Ishikawa (cell line): ENCODE measurements around the gene LPIN2.

Experiments used
- EP300 ChIP-seq: IDR thresholded peaks from 2 replicates; pipeline ENCODE4 v1.6.1; 2012; ENCODE audit warnings: borderline replicate concordance
- MAX ChIP-seq: IDR thresholded peaks from 2 replicates; pipeline ENCODE4 v1.6.1; 2012
- RAD21 ChIP-seq: IDR thresholded peaks from 2 replicates; pipeline ENCODE4 v1.6.1; 2012; ENCODE audit warnings: low read depth
- TAF1 ChIP-seq: IDR thresholded peaks from 2 replicates; pipeline ENCODE4 v1.6.1; 2012; ENCODE audit warnings: low read depth, mild to moderate bottlenecking
- YY1 ChIP-seq: IDR thresholded peaks from 2 replicates; pipeline ENCODE4 v1.6.1; 2012; ENCODE audit warnings: low read depth
- TF ChIP-seq, protein P1 (sequence below): IDR thresholded peaks from 2 replicates; pipeline ENCODE4 v1.6.1; 2012; ENCODE audit warnings: low read depth, mild to moderate bottlenecking

GRCh38 chr18:3013024-3013804 lies at the start of gene LPIN2:
- TF ChIP-seq, protein P1, sequence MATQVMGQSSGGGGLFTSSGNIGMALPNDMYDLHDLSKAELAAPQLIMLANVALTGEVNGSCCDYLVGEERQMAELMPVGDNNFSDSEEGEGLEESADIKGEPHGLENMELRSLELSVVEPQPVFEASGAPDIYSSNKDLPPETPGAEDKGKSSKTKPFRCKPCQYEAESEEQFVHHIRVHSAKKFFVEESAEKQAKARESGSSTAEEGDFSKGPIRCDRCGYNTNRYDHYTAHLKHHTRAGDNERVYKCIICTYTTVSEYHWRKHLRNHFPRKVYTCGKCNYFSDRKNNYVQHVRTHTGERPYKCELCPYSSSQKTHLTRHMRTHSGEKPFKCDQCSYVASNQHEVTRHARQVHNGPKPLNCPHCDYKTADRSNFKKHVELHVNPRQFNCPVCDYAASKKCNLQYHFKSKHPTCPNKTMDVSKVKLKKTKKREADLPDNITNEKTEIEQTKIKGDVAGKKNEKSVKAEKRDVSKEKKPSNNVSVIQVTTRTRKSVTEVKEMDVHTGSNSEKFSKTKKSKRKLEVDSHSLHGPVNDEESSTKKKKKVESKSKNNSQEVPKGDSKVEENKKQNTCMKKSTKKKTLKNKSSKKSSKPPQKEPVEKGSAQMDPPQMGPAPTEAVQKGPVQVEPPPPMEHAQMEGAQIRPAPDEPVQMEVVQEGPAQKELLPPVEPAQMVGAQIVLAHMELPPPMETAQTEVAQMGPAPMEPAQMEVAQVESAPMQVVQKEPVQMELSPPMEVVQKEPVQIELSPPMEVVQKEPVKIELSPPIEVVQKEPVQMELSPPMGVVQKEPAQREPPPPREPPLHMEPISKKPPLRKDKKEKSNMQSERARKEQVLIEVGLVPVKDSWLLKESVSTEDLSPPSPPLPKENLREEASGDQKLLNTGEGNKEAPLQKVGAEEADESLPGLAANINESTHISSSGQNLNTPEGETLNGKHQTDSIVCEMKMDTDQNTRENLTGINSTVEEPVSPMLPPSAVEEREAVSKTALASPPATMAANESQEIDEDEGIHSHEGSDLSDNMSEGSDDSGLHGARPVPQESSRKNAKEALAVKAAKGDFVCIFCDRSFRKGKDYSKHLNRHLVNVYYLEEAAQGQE = no peak
- TF ChIP-seq TAF1 = no peak; the same call in 1 of the 2 replicates
- 0 out of 2 replicates have a peak, but pooled peaks have one; percentile 18 for TF ChIP-seq YY1
- TF ChIP-seq MAX = no peak
- no peak for TF ChIP-seq EP300
- no peak for TF ChIP-seq RAD21
